ENCODE measurements around the gene ANKRD55.
A peak's percentile ranks its signal among the peaks of the same experiment; 100 is the strongest.
"Not testable (repeated sequence)": the region's sequence is repeated elsewhere in the genome, so short reads cannot be mapped to it uniquely, and the experiment has no call there.

ANKRD55 gene

GRCh38 chr5:56206126-56206910, 26.8 kb downstream of the ANKRD55 start:
- no peak for DNase-seq

- DNase-seq: not testable (repeated sequence)
Measured at GRCh38 chr5:56203936-56204335, 29.2 kb downstream of the ANKRD55 start.

- no peak for DNase-seq
Measured at GRCh38 chr5:56202483-56202882, 30.6 kb downstream of the ANKRD55 start.

DNA sequence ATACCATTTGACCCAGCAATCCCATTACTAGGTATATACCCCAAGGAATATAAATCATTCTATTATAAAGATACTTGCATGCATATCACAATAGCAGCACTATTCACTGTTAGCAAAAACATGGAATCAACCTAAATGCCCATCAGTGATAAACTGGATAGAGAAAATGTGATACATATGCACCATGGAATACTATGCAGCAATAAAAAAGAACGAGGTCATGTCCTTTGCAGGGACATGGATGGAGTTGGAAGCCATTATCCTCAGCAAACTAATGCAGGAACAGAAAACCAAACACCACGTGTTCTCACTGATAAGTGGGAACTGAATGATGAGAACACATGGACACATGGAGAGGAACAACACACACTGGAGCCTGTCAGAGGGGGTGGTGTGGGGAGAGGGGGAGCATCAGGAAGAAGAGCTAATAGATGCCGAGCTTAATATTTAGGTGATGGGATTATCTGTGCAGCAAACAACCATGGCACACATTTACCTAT, 31.3 kb downstream of the ANKRD55 start:
- not testable (repeated sequence) for DNase-seq

GRCh38 chr5:56200971-56201666, 32.0 kb downstream of the ANKRD55 start:
- DNase-seq: no peak

DNA sequence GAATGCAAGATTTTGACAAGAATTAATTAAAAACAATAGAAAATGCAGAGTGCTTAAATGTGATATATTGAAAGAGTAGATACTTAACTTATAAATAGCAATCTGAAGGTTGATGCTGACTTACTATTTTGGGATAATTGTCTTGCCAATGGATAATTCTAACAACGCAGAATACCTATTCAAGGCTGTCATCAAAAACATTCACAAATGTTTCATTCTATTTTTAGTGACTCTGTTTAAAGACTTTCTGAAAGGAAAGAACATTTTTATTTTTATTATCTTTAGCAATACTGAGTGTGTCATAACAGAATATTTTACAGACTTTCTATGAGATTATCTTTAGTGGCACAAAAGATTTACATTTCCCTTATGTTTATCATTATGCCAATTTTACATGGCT, 38.1 kb downstream of the ANKRD55 start:
- DNase-seq: no peak

DNA sequence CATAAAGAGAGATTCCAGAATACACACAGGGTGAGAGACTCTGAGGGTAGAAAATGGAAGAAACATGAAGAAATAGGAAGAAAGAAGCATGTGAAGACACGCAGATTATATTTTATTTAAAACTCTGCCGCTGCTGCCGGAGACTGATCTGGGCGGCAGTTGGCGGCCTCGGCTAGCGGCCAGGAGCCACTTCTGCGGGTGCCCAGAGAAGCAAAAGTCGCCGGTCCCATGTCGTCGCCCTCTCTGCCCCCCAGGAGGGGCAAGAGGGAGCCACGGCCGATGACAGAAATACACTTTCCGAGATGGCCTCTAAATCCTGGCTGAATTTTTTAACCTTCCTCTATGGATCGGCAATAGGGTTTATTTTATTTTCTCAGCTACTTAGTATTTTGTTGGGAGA, 40.9 kb downstream of the ANKRD55 start:
- DNase-seq: no peak

DNA sequence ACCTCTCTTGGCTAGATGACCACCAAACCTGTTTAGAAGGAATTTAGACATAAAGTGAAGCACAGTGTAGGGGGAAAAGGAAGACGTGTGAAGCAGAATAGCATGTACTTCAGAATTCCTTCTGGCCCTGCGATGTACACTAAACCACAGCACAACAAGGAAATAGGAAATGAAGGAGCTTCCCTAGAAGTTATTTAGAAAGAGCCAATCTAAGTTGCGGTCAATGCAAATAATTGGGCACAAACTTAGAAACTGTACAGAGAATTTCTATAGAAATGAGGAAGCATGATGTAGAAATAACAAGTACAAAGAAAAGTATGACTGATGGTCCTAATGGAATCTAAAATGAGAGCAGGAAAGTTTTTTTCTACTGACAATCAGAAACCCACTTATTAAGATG, 41.5 kb downstream of the ANKRD55 start:
- DNase-seq: no peak

DNA sequence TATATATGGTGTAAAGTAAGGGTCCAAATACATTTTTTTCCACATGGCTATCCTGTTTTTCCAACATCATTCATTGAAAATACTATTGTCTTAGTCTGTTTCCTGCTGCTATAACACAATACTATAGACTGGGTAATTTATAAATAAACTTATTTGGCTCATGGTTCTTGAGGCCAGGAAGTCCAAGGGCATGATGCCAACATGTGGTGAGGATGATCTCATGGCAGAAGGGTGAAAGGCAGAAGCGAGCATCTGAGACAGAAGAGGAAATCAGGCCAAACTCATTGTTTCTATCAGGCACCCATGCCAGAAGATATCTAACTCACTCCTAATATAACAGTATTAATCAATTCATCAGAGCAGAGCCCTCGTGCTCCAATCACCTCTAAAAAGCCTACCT, 42.6 kb downstream of the ANKRD55 start:
- no peak for DNase-seq

- DNase-seq: no peak
Measured at GRCh38 chr5:56185768-56186311, 47.3 kb downstream of the ANKRD55 start.

- peak; percentile 30 for DNase-seq
Measured at GRCh38 chr5:56183506-56183905, 49.6 kb downstream of the ANKRD55 start.

DNA sequence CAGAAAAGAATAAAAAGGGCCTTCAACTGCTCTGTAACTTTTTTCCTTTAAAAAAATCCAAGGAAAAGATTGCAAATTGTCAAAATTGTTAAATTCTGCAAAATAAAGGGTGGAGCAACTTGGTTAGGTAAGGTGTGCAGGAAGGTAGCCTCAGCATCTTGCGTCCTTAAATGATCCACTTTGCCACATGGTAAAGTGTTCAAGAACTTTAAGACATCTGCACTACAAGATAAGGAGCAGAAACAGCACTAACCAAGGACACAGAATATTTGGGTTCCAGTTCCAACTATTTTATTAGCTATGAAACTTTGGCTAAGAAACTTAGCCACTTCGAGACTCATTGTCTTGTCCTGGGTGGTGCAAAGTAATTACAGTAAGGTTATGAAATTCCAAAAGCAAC, 53.7 kb downstream of the ANKRD55 start:
- no peak for DNase-seq

DNA sequence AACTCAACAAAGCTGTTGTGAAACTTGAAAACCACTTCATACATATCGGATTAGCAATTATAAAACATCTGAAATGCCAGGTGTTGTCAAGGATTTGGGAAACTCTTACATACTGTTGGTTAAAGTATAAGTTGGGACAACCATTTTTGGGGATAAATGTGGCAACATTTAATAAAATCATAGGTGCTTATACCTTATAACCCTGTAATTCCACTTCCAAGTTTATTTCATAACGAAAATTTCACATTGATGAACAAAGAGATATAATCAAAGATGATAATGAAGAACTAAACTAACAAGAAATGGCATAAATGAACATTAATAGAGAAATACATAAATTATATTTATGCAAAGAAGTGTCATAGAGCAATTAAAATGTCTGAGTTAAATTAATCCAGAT, 54.3 kb downstream of the ANKRD55 start:
- DNase-seq: no peak

- DNase-seq: no peak
Measured at GRCh38 chr5:56176871-56177533, 56.1 kb downstream of the ANKRD55 start.

- DNase-seq: no peak
Measured at GRCh38 chr5:56176155-56176798, 56.9 kb downstream of the ANKRD55 start.

GRCh38 chr5:56175488-56175887, 57.6 kb downstream of the ANKRD55 start:
- no peak for DNase-seq

DNA sequence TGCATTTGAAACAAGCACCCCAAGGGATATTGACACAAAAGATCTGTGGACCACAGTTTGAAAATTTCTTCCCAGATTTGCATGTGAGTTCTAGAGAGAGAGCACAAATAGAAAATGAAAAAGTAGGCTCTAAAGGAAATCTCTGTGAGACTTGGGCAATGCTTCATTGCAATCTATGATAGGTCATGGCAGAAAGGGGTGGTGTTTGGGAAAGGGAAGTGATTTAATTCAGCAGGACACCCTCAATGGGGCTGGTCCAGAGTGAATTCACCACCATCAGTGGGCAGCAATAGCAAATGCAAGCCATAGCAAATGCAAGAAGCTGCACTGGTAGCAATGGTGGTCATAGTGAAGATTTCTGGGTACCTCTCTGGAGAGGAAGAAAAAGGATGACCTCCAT, 58.1 kb downstream of the ANKRD55 start:
- no peak for DNase-seq

GRCh38 chr5:56172241-56172640, 60.9 kb downstream of the ANKRD55 start:
- no peak for DNase-seq

DNA sequence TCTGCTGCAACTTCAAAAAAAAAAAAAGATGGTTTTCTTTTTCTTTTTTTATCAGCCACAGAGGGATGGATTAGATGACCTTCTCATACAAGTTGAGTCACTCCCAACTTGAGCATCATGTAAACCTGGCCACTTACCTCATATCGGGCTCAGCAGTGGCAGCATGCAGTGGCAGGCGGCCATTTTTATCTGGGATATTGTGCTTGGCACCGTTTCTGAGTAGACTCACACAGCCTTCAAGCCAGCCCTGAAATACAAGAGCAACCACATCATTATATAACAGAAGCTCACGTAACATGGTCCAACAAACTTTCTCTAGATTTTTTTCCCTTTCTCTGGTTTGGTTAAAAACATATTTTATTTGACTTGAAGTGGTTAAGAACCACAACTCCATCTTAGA, 62.6 kb downstream of the ANKRD55 start:
- DNase-seq: peak; percentile 18

DNA sequence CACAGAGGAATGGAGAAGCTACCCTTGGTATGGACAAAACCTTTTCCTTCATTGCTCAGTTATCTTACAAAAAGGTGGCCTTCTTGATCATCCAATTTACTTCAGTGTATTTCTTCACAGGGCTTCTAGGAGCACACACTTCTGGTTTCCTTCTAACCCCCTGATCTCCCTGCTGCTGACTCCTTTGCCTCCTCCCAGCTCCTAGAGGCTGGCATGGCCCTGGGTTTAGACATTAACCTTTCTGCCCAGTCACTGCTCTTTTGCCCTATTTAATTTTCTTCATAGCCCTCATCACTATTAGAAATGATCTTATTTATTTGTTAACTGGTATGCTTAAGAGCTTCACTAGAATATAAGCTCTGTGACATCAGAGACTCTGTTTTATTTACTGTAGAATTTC, 63.2 kb downstream of the ANKRD55 start:
- no peak for DNase-seq

GRCh38 chr5:56169281-56169680, 63.8 kb downstream of the ANKRD55 start:
- DNase-seq: no peak

GRCh38 chr5:56168066-56168478, 65.1 kb downstream of the ANKRD55 start:
- DNase-seq: no peak

GRCh38 chr5:56167519-56167918, 65.6 kb downstream of the ANKRD55 start:
- DNase-seq: no peak
